CD4-positive, alpha-beta T cell treated with Interleukin-17A for 4 hours (primary cell): Measurements from ENCODE around the gene KIF21A.
"Not testable (repeated sequence)": the region's sequence is repeated elsewhere in the genome, so short reads cannot be mapped to it uniquely, and the experiment has no call there.

ENCODE experiments used
- DNase-seq: peaks from one replicate; pipeline ENCODE4 v3.0.0-alpha.2; 2020; ENCODE audit warnings: mixed read lengths

KIF21A gene, protein sequence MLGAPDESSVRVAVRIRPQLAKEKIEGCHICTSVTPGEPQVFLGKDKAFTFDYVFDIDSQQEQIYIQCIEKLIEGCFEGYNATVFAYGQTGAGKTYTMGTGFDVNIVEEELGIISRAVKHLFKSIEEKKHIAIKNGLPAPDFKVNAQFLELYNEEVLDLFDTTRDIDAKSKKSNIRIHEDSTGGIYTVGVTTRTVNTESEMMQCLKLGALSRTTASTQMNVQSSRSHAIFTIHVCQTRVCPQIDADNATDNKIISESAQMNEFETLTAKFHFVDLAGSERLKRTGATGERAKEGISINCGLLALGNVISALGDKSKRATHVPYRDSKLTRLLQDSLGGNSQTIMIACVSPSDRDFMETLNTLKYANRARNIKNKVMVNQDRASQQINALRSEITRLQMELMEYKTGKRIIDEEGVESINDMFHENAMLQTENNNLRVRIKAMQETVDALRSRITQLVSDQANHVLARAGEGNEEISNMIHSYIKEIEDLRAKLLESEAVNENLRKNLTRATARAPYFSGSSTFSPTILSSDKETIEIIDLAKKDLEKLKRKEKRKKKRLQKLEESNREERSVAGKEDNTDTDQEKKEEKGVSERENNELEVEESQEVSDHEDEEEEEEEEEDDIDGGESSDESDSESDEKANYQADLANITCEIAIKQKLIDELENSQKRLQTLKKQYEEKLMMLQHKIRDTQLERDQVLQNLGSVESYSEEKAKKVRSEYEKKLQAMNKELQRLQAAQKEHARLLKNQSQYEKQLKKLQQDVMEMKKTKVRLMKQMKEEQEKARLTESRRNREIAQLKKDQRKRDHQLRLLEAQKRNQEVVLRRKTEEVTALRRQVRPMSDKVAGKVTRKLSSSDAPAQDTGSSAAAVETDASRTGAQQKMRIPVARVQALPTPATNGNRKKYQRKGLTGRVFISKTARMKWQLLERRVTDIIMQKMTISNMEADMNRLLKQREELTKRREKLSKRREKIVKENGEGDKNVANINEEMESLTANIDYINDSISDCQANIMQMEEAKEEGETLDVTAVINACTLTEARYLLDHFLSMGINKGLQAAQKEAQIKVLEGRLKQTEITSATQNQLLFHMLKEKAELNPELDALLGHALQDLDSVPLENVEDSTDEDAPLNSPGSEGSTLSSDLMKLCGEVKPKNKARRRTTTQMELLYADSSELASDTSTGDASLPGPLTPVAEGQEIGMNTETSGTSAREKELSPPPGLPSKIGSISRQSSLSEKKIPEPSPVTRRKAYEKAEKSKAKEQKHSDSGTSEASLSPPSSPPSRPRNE (N-terminal part only)

DNA sequence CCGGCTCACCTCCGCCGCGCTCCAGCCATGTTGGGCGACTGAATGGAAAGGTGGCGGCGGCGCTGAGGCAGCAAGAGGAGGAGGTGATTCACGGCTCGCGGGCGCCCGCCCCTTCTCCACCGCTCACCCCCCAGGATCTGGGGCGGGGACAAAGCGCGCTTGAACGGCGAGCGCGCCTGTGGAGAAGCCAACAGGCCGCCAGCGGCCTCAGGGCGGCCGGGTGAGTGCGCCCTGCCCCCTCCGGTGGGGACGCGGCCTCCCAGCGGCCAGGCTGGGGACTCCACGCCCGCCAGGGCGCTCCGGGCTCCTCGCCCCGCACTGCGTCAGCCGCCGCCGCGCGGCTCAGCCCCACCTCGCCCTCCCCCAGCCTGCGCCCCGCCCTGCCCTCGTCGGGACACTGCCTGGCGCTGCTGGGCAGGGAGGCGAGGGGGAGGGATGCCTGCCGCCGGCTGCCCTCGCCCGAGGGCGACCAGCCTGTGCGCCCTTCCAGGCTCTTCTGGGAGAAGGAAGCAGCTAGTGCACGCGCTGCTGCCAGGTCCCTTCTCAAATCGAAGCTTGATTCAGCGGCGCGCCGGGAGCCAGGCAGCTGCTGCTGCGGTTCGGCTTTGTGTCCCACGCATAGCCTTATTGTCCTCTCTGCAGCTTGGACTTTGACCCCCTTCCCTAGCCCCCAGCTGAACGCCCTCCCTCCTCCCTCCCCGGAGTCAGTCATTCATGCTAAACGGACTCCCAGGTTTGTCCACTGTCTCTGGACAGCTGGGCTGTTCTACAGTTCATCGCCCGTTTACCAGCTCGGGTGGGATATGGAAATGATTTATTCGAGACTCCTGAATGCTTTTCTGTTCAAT is at the start of gene KIF21A:
KIF21A (minus strand) TSS at position 40 of the 848 bp plus-strand sequence. CDS start 150 bp downstream, outside the sequence.
- peak; percentile 90 for DNase-seq

- DNase-seq, result no peak
Observed at GRCh38 chr12:39490500-39491282, 47.8 kb upstream of the KIF21A start.

DNA sequence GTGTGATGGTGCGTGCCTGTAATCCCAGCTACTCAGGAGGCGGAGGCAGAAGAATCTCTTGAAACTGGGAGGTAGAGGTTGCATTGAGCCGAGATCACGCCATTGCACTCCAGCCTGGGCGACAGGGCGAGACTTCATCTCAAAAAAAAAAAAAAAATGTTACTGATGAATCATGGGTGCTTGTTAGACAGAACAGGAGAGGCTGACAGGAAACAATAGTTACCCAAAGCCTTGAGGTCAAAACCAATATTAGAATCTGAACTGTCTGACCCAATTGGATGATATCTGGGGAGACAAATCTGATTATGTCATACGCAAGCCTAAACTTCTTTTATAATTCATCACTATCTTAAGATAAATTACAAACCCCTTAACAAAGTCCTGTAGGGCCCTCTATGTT is 40.7 kb upstream of the KIF21A start:
- no peak for DNase-seq

DNA sequence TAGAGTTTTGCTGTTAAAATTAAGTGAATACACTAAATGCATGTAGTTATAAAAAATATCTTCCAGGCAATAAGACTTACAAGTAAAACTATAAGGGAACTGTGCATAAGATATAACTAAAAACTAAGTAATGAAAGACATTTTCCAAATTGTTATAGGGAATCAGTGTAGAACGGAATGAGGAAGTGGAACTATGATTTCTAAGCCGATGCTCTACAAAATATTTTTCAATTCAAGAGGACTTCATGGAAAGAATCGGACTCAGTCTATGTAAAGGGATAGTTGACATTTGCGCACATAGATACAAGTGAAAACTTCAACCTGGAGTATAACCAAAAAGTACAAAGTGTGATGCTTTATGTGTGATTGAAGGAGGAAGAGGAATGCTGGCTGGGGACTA is 40.1 kb upstream of the KIF21A start:
- no peak for DNase-seq

DNA sequence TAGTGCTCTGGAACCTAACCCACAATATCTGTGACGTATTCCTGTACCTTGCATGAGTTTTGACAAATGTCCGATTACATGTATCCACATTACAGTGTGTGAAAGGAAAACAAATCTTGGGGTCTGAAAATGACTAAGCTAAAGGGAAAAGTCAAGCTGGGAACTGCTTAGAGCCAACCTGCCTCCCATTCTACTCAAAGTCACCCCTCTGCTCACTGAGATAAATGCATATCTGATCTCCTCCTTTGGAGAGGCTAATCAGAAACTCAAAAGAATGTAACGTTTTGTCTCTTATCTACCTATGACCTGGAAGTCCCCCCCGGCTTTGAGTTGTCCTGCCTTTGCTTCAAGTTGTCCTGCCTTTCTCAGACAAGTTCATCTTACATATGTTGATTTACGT is 34.0 kb upstream of the KIF21A start:
- no peak for DNase-seq

DNA sequence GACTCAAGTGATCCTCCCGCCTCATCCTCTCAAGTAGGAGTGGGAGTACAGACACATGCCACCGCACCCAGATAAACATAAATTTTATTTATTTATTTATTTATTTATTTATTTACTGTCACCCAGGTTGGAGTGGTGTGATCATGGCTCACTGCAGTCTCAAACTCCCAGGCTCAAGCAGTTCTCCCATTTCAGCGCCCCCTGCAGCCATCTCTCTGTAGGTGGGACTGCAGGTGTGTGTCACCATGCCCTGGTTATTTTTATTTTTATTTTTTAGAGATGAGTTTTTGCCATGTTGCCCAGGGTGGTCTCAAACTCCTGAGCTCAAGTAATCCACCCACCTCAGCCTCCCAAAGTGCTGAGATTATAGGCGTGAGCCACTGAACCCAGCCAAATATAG is 33.2 kb upstream of the KIF21A start:
- DNase-seq, result no peak

DNA sequence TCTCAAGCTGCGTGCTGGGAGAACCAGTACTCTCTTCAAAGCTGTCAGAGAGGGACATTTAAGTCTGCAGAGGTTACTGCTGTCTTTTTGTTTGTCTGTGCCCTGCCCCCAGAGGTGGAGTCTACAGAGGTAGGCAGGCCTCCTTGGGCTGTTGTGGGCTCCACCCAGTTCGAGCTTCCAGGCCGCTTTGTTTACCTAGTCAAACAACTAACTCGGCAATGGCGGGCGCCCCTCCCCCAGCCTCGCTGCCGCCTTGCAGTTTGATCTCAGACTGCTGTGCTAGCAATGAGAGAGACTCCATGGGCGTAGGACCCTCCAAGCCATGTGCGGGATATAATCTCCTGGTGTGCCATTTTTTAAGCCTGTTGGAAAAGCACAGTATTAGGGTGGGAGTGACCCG is 32.2 kb upstream of the KIF21A start:
- not testable (repeated sequence) for DNase-seq

- no peak for DNase-seq
Observed at GRCh38 chr12:39467432-39467870, 24.5 kb upstream of the KIF21A start.

DNA sequence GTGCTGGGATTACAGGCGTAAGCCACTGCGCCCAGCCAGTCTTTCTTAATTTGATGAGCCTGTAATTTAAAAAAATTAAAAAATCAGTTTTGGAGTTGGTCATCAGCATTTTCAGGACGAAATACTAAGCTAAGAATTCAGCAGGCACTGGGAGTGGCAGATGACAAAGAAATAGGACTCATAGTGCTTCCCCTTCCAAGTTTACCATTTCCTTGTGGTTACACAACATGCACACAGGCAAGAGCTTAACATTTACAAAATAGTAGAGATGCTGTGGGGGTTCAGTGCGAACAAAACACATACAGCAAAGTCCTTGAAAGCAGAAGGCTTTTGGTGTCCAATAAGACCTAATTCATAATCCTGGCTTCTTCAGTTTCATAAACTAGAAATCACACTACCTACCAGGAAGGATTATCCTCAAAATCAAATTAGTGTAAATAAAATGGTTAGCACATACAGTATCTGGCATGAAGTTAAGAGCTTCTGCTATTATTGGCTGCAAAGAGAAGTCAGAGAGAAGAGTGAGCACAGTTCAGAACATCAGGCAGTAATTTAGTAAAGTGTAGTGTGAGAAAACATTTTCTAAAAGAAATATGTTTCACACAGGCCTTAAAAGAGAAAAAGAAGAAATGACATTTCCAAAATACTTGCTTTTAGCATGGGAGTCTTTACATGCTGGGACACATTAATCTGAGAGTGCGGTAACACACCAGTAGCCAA is 22.2 kb upstream of the KIF21A start:
- no peak for DNase-seq

DNA sequence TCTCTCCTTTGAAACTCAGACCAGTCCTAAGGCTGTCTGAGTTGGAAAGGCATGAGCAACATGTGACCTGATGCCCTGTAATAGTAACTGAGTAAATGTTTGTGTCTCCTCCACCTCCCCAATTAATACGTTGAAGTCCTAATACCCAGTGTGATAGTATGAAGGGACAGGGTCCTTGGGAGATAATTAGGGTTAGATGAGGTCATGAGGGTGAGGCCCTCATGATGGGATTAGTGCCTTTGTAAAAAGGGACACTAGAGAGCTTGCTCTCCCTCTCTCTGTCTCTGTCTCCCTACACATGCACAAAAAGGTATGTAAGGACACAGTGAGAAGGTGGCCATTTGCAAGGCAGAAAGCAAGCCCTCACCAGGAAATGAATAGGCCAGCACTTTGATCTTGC is 18.1 kb upstream of the KIF21A start:
- DNase-seq, result no peak

- DNase-seq, result no peak
Observed at GRCh38 chr12:39459027-39459434, 16.1 kb upstream of the KIF21A start.

GRCh38 chr12:39451977-39452376 is 9.1 kb upstream of the KIF21A start:
- DNase-seq, result no peak

DNA sequence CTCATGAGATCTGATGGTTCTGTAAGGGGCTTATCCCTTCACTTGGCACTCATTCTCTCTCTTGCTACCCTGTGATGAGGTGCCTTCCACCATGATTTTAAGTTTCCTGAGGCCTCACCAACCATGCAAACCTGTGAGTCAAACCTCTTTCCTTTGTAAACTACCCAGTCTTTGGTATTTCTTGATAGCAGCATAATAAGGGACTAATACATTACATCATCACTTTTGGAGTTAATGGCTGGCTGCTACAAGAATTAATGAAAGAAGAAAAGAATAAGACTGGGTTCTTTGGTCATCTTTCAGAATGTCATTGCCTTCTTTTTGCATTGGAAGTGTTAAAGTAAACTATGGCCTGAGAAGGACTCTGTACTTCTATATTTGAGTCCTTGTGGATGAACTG is 5.1 kb upstream of the KIF21A start:
- no peak for DNase-seq

DNA sequence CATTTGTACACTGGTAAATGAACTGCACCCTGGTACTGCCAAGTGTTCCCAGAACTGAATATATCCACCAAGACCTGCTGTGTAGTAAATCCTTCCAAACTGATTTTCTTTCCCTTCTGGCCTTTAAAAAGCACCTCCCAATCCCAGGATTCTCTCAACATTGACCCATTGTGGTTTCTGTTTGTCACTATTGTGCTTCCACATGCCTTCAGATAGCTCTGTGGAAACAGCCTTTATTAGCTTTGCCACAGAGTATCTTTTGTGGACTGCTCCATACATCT is 949 bp upstream of the KIF21A start:
- DNase-seq, result no peak

GRCh38 chr12:39442831-39443080 is 164 bp downstream of the KIF21A start:
- DNase-seq, result no peak

DNA sequence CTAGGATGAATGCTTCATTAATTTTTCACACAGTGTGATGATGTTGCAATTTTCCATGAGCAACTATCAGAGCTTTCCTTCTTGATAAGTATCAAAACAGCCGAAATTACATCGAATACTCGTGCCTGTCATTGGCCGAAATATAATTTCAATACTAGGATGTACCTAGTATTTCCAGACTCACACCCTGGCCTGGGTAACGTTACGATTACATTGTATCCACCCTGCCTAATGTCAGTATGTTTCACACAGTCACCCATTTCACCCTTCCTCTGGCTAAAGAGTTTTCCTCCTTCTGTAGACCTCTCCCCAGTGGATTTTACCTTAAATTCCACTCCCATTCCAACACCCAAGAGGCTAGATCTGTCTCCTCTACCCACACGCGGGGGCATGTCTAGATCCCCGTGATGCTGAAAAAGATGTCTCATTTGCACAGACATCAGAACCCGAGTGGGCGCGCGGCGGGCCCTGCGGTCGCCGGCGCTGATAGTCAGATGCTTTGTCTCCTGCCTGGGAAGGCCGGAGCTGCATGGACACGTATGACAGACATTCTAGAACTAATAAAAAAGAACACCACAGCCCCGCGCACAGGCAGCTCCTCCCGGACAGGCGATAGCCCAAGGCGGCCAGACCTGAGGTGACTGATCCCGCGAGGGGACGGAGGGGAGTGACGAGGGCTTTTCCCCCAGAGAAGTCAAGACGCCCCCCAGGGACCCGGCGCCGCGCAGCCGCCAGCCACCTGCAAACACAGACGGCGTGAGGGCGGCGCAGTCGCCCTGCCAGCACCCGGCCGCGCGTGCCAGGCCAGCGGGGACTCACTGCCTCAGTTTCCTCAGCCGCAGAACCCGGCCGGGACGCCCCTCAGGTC is 723 bp downstream of the KIF21A start:
- DNase-seq, result peak; percentile 43

DNA sequence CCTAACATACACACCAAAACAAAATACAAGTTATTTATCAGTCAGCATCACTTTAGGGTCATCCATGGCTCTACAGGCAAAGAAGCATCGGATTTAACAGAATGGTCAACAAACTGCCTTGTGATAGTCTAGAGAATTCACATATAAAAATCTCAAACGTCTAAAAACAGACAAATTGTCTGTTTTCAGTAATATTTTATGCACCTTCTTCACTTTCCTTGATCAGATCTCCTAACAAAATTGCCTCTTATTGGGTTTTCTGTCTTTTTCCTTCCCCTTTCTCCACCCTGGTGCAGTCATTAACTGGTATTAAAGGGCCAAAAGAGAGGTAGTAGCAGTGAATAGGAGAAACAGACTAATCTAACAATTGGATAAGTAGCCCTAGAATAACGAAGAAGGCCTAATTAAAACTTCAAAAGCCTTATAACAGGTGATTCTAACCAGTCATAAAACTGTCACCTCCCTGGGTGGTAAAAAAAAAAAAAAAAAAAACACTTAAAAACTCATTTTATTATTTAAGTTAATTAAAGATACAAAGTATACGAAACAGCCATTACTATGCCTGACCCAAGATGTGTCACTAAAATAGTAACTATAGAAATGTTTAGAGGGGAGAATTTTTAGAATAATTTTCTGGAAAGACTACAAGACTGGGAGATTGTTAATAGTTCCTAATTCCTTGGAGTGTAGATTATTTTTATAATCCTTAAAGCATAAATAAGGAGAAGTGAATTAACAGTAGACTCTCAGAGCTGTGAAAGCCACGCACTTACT is 1.5 kb downstream of the KIF21A start:
- no peak for DNase-seq

DNA sequence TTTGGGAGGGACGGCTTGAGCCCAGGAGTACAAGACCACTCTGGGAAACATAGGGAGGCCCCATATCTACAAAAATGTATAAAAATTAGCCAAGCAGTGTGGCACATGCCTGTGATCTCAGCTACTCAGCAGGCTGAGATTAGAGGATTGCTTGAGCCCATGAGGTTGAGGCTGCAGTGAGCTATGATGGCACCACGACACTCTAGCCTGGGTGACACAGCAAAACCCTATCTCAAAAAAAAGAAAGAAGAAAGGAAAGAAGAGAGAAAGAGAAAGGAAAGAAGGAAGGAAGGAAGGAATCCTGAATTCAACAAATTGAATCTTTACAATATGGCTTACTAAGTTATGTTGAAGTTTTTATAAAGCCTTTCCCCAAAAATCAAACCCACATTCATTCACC is 2.1 kb downstream of the KIF21A start:
- DNase-seq, result no peak

- DNase-seq, result no peak
Observed at GRCh38 chr12:39440101-39440500, 2.8 kb downstream of the KIF21A start.
